OCI-LY3 (cell line): Measurements from ENCODE around the gene HAGH.

ENCODE experiments used
- EZH2phosphoT487 ChIP-seq: fragments of 200-600 bp; shearing (Covaris generic); IDR thresholded peaks from 2 replicates; pipeline ENCODE4 v1.6.1; 2018; ENCODE audit warnings: antibody characterized with exemption, mixed run types, low read depth
- TF ChIP-seq, protein P1 (sequence below): fragments of 200-600, 300-600 bp; sonication (generic); IDR thresholded peaks from 2 replicates; pipeline ENCODE4 v1.5.1; 2014; ENCODE audit warnings: antibody characterized with exemption, low read length, low read depth

DNA sequence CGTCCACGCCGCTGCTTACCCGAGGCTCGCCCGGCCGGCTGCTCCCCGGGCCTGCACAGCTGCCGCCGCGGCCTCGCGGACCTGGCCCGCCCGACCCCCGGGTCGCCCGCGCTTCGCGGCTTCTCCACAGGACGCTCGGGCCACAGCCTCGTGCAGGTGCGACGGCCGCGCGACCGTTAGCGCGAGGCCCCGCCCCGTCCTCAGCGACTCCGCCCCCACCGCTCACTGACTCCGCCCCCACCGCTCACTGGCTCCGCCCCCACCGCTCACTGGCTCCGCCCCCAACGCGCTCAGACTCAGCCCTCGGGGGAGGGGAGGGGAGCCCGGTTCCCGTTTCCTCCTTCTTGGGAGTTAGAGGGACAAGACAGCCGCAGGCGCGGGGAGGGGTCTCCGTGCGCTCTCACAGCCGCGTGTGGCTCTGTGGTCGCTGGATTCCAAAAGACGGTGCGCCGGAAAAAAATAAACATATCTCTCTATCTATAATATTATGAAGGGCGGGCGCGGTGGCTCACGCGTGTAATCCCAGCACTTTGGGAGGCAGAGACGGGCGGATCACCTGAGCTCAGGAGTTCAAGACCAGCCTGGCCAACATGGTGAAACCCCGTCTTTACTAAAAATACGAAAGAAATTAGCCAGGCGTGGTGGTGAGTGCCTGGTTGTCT lies 45.5 kb upstream of the HAGH start, which contains the start of gene MEIOB:
- TF ChIP-seq, protein P1, sequence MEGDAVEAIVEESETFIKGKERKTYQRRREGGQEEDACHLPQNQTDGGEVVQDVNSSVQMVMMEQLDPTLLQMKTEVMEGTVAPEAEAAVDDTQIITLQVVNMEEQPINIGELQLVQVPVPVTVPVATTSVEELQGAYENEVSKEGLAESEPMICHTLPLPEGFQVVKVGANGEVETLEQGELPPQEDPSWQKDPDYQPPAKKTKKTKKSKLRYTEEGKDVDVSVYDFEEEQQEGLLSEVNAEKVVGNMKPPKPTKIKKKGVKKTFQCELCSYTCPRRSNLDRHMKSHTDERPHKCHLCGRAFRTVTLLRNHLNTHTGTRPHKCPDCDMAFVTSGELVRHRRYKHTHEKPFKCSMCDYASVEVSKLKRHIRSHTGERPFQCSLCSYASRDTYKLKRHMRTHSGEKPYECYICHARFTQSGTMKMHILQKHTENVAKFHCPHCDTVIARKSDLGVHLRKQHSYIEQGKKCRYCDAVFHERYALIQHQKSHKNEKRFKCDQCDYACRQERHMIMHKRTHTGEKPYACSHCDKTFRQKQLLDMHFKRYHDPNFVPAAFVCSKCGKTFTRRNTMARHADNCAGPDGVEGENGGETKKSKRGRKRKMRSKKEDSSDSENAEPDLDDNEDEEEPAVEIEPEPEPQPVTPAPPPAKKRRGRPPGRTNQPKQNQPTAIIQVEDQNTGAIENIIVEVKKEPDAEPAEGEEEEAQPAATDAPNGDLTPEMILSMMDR = no peak
- no peak for TF ChIP-seq EZH2phosphoT487
